Smooth muscle cell (in vitro differentiated cells): ENCODE results near the gene DCPS. TPM values are rescaled to one million over a fixed set of nuclear protein-coding genes. Genes with fewer than 3 reads are reported as not detected.

Source experiments
- DNase-seq: peaks from one replicate; lab custom pipeline; 2025; ENCODE audit not compliant: unreplicated experiment; lab: John Stamatoyannopoulos, UW
- H2AFZ ChIP-seq: fragments of 200-600 bp; sonication (generic); 2 replicates; pipeline ENCODE4 v1.6.0; 2016; ENCODE audit warnings: antibody characterized with exemption, low read depth, mild to moderate bottlenecking
- H3F3A ChIP-seq: fragments of 200-600 bp; sonication (generic); 2 replicates; pipeline ENCODE4 v1.6.0; 2017; ENCODE audit warnings: antibody characterized with exemption, low read depth
- H3K27ac ChIP-seq: fragments of 200-600 bp; sonication (generic); 2 replicates; pipeline ENCODE4 v1.5.1; 2016; ENCODE audit warnings: low read depth, mild to moderate bottlenecking
- H3K27me3 ChIP-seq: fragments of 200-600 bp; sonication (generic); 2 replicates; pipeline ENCODE4 v1.6.1; 2016; ENCODE audit warnings: low read depth, mild to moderate bottlenecking
- H3K36me3 ChIP-seq: fragments of 200-600 bp; sonication (generic); 2 replicates; pipeline ENCODE4 v1.5.1; 2016; ENCODE audit warnings: low read depth
- H3K4me1 ChIP-seq: fragments of 200-600 bp; sonication (generic); 2 replicates; pipeline ENCODE4 v1.5.1; 2016; ENCODE audit warnings: low read depth
- H3K4me2 ChIP-seq: fragments of 200-600 bp; sonication (generic); 2 replicates; pipeline ENCODE4 v1.6.0; 2016; ENCODE audit warnings: mild to moderate bottlenecking
- H3K4me3 ChIP-seq: fragments of 200-600 bp; sonication (generic); 2 replicates; pipeline ENCODE4 v1.5.1; 2016; ENCODE audit warnings: mild to moderate bottlenecking
- H3K79me2 ChIP-seq: fragments of 200-600 bp; sonication (generic); 2 replicates; pipeline ENCODE4 v1.6.0; 2016; ENCODE audit warnings: low read depth, mild to moderate bottlenecking
- H3K9ac ChIP-seq: fragments of 200-600 bp; sonication (generic); 2 replicates; pipeline ENCODE4 v1.6.0; 2016; ENCODE audit warnings: low read depth
- H3K9me3 ChIP-seq: fragments of 200-600 bp; sonication (generic); replicated peaks from 2 replicates; pipeline ENCODE4 v1.5.1; 2016; ENCODE audit warnings: low read depth
- H4K20me1 ChIP-seq: fragments of 200-600 bp; sonication (generic); 2 replicates; pipeline ENCODE4 v1.6.0; 2016; ENCODE audit warnings: low read depth
- WGBS: methylation state at CpG from one replicate; pipeline ENCODE4 v1.1.7; 2016; ENCODE audit warnings: low lambda C conversion rate; 5-methylcytosine and 5-hydroxymethylcytosine counted together
- polyA plus RNA-seq: library from polyadenylated mRNA; unstranded; fragments of >200 nt; fragmentation: Nextera tagmentation; extraction: Ambion mirVana; gene quantifications from 2 replicates; pipeline ENCODE4 v1.2.1, GENCODE V29; 2016
- total RNA-seq: library from RNA; depleted of rRNA; stranded (reverse); fragments of >200 nt; gene quantifications from 2 replicates; pipeline ENCODE4 v1.2.3, GENCODE V29; 2014
- TF ChIP-seq, protein P1 (sequence below): fragments of 200-600 bp; sonication (generic); IDR thresholded peaks from 2 replicates; pipeline ENCODE4 v1.5.1; 2017; ENCODE audit warnings: borderline replicate concordance, mild to moderate bottlenecking, antibody characterized with exemption; ENCODE audit not compliant: insufficient read depth, poor library complexity, severe bottlenecking

The DCPS gene
- total and polyA plus RNA-seq, 2 experiments from 2014 or later = 19.0 to 25.4 TPM

GRCh38 chr11:126354631-126355323 is 50.9 kb downstream of the DCPS start:
- peaks cover 21% of the 10 kb centered on the region for H3F3A ChIP-seq
- H3K79me2 ChIP-seq = peaks cover 88% of the 10 kb centered on the region
- WGBS = 28% methylated on average over 15 of the region's 15 CpGs
- H3K9ac ChIP-seq = peak overlapping the region; percentile 13
- H3K27ac ChIP-seq = peak overlapping the region; percentile 63
- TF ChIP-seq, protein P1, sequence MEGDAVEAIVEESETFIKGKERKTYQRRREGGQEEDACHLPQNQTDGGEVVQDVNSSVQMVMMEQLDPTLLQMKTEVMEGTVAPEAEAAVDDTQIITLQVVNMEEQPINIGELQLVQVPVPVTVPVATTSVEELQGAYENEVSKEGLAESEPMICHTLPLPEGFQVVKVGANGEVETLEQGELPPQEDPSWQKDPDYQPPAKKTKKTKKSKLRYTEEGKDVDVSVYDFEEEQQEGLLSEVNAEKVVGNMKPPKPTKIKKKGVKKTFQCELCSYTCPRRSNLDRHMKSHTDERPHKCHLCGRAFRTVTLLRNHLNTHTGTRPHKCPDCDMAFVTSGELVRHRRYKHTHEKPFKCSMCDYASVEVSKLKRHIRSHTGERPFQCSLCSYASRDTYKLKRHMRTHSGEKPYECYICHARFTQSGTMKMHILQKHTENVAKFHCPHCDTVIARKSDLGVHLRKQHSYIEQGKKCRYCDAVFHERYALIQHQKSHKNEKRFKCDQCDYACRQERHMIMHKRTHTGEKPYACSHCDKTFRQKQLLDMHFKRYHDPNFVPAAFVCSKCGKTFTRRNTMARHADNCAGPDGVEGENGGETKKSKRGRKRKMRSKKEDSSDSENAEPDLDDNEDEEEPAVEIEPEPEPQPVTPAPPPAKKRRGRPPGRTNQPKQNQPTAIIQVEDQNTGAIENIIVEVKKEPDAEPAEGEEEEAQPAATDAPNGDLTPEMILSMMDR = no peak
- peak overlapping the region; percentile 89 for H3K4me2 ChIP-seq
- H2AFZ ChIP-seq = peak overlapping the region; percentile 1
- no peaks in the 10 kb centered on the region for H3K9me3 ChIP-seq
- no peaks in the 10 kb centered on the region for H3K27me3 ChIP-seq
- H3K4me3 ChIP-seq = peak overlapping the region; percentile 78
- no peaks in the 10 kb centered on the region for H3K36me3 ChIP-seq
- no peak for DNase-seq
- peaks cover 29% of the 10 kb centered on the region for H4K20me1 ChIP-seq
- H3K4me1 ChIP-seq = peaks cover 27% of the 10 kb centered on the region

DNA sequence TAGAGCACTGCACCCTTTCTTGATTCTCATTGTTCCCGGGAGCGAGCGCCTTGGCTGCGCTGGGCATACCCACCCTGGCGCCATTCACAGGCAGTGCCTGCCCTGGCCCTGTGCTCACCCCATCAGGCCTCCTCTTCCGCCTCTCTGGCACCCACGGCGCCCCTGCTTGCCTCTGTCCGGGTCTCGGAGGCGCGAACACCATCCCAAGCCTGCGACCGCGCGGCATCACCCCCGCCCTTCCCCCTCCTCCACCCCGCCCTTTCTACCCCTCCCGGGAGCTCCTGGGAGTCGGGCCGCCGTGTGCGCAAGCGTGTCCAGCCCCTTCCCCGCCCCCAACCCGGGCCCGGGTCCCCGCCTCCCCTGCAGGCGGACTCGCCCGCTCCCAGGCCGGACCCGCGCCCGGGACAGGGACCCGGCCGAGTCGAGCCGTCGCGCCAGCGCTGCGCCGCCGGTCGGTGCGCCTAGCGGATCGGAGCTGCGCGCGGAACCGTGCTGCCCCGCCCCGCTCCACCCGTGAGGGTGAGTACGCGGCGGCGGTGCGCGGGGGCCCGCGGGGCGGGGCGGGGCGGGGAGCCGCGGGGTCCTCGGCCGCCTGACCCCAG is 51.6 kb downstream of the DCPS start, which contains the start of gene ST3GAL4:
Gene ST3GAL4 (plus strand): TSS at position 363 of the 602 bp plus-strand sequence. CDS start 50,470 bp downstream, outside the sequence.
- Histone ChIP-seq H4K20me1 (peaks cover 36% of the 10 kb centered on the region), H2AFZ (peak within 1 kb of the TSS; percentile 1), H3K4me3 (peak within 1 kb of the TSS; percentile 78), H3K36me3 (no peaks in the 10 kb centered on the region), H3K27ac (peak within 1 kb of the TSS; percentile 63), H3K4me1 (peaks cover 27% of the 10 kb centered on the region), H3K9ac (peak within 1 kb of the TSS; percentile 13), H3K27me3 (no peaks in the 10 kb centered on the region), H3F3A (peaks cover 16% of the 10 kb centered on the region), H3K79me2 (peaks cover 89% of the 10 kb centered on the region), H3K9me3 (no peaks in the 10 kb centered on the region), H3K4me2 (peak within 1 kb of the TSS; percentile 89)
- 1% methylated on average over 10 of the region's 71 CpGs for WGBS
- DNase-seq = peak; percentile 57
- TF ChIP-seq, protein P1 = no peak

- H3K4me3 ChIP-seq = peak overlapping the region; percentile 78
- H3K9me3 ChIP-seq = no peaks in the 10 kb centered on the region
- TF ChIP-seq, protein P1 = no peak
- no peak for DNase-seq
- WGBS = 26% methylated on average over 26 of the region's 46 CpGs
- peak overlapping the region; percentile 27 for H3K27ac ChIP-seq
- peaks cover 89% of the 10 kb centered on the region for H3K79me2 ChIP-seq
- no peak overlapping the region for H2AFZ ChIP-seq
- H3K27me3 ChIP-seq = no peaks in the 10 kb centered on the region
- H3K36me3 ChIP-seq = no peaks in the 10 kb centered on the region
- peak overlapping the region; percentile 89 for H3K4me2 ChIP-seq
- peaks cover 27% of the 10 kb centered on the region for H3K4me1 ChIP-seq
- H3F3A ChIP-seq = peaks cover 11% of the 10 kb centered on the region
- H3K9ac ChIP-seq = peak overlapping the region; percentile 21
- H4K20me1 ChIP-seq = peaks cover 44% of the 10 kb centered on the region
These were observed 52.4 kb downstream of the DCPS start for GRCh38 chr11:126355926-126356897.
